Esophagus squamous epithelium (tissue), 5 donors: ENCODE results near the gene AHDC1. TPM values are rescaled to one million over a fixed set of nuclear protein-coding genes. Genes with fewer than 3 reads are reported as not detected.

ENCODE experiments used
- DNase-seq: peaks from one replicate; lab custom pipeline; 2025; lab: John Stamatoyannopoulos, UW
- H3K27ac ChIP-seq, 4 donors: fragments of 200-600 bp; sonication (generic); one replicate each; pipeline ENCODE4 v1.5.1; 2016 to 2019; ENCODE audit warnings: mild to moderate bottlenecking in 1 of 4
- H3K27me3 ChIP-seq, 4 donors: fragments of 200-600 bp; sonication (generic); 1 replicate in 3 of 4; 2 replicates in 1 of 4; pipeline versions ENCODE4 v1.5.1 to v1.6.0; 2017 to 2021; ENCODE audit warnings: antibody characterized with exemption in 1 of 4
- H3K36me3 ChIP-seq, 3 donors: fragments of 200-600 bp; sonication (generic); one replicate each; pipeline ENCODE4 v1.5.1; 2016 to 2019
- H3K4me1 ChIP-seq, 3 donors: fragments of 200-600 bp; sonication (generic); one replicate each; pipeline ENCODE4 v1.5.1; 2017 to 2019
- H3K4me3 ChIP-seq, 4 donors: fragments of 200-600 bp; sonication (generic); 1 replicate in 3 of 4; 2 replicates in 1 of 4; pipeline ENCODE4 v1.5.1; 2016 to 2019; ENCODE audit warnings: mild to moderate bottlenecking in 2 of 4, moderate library complexity in 1 of 4
- H3K9me3 ChIP-seq, 3 donors: fragments of 200-600 bp; sonication (generic); one replicate each; pipeline ENCODE4 v1.5.1; 2016 to 2019
- CTCF ChIP-seq, 6 experiments: fragments of 450-650 bp in 4 of 6; fragments of 200-600 bp in 2 of 6; sonication (generic) in 2 of 6; IDR thresholded peaks; one replicate each; pipeline ENCODE4 v1.5.1; 2016 to 2019; ENCODE audit warnings: antibody characterized with exemption in 6 of 6, mild to moderate bottlenecking in 4 of 6, moderate library complexity in 4 of 6
- POLR2A ChIP-seq, 4 donors: fragments of 450-650 bp; IDR thresholded peaks; one replicate each; pipeline ENCODE4 v1.6.1; 2017; ENCODE audit warnings: antibody characterized with exemption in 4 of 4, mild to moderate bottlenecking in 4 of 4, moderate library complexity in 3 of 4
- WGBS, 2 donors: methylation state at CpG; one replicate each; pipeline ENCODE4 v1.1.5; 2018; 5-methylcytosine and 5-hydroxymethylcytosine counted together
- intact Hi-C: fragments of 100-400 bp; cut with DNase I; formaldehyde crosslinking; loops from one replicate; pipeline ENCODE4 v1.15.0; 2022
- small RNA-seq, 4 donors: library from RNA; depleted of rRNA; stranded (forward); fragments of <200 nt; gene quantifications; one replicate each; pipeline ENCODE3, GENCODE V24; 2016
- total RNA-seq, 4 donors: library from RNA; depleted of rRNA; stranded (reverse); fragments of >200 nt; gene quantifications; one replicate each; pipeline ENCODE4 v1.1.0, GENCODE V29; 2016
- donor health status: DM: yes; HTN: yes; CAD: no.

The AHDC1 gene
- total RNA-seq, 4 donors from 2014 or later: 22.2 to 112 (median 30.6) TPM

- peak overlapping the region; percentile 100 for H3K27ac ChIP-seq
- intact Hi-C loops: loop anchor here (10.0 kb wide), 1 partner anchor 75 kb away; no protein-coding TSS in a partner anchor
- peak overlapping the region; percentile 86 to 99 (median 96) for H3K4me3 ChIP-seq
- peaks cover 20 to 67% (median 34%) of the 10 kb centered on the region in 3 donors for H3K4me1 ChIP-seq
- H3K9me3 ChIP-seq: no peaks in the 10 kb centered on the region
- DNase-seq: no peak
- no peaks in the 10 kb centered on the region for H3K27me3 ChIP-seq
- H3K36me3 ChIP-seq: peaks cover 0 to 16% (median 0%) of the 10 kb centered on the region in 3 donors
- TF ChIP-seq CTCF (IDR thresholded peaks at IDR 0.05): no peak
- no peak for TF ChIP-seq POLR2A (IDR thresholded peaks at IDR 0.05)
- WGBS, 2 donors: 0 to 3% methylated on average over 8 to 11 of the region's 26 CpGs
Measured at GRCh38 chr1:27489501-27489972, 114.4 kb downstream of the AHDC1 start.

GRCh38 chr1:27487966-27488884, 115.7 kb downstream of the AHDC1 start:
- Histone ChIP-seq H3K9me3 (no peaks in the 10 kb centered on the region), H3K27me3 (no peaks in the 10 kb centered on the region), H3K27ac (peak overlapping the region; percentile 100), H3K4me3 (peak overlapping the region; percentile 86 to 99 (median 96)), H3K4me1 (peaks cover 31 to 80% (median 44%) of the 10 kb centered on the region in 3 donors), H3K36me3 (peaks cover 0 to 28% (median 0%) of the 10 kb centered on the region in 3 donors)
- intact Hi-C loops: loop anchor here (10.0 kb wide), 1 partner anchor 73 kb away; no protein-coding TSS in a partner anchor
- 4% methylated on average over 6 of the region's 6 CpGs for WGBS, 2 donors
- no peak for DNase-seq
- peak in 1 of 4 donors; percentile 18 for TF ChIP-seq POLR2A (IDR thresholded peaks at IDR 0.05)
- no peak for TF ChIP-seq CTCF (IDR thresholded peaks at IDR 0.05)

- intact Hi-C loops: loop anchor here (10.0 kb wide), 1 partner anchor 71 kb away; no protein-coding TSS in a partner anchor
- DNase-seq: no peak
- TF ChIP-seq CTCF (IDR thresholded peaks at IDR 0.05) (no peak), POLR2A (IDR thresholded peaks at IDR 0.05) (no peak)
- Histone ChIP-seq H3K27ac (peak overlapping the region in 2 of 4 donors; percentile 42 to 62), H3K9me3 (no peaks in the 10 kb centered on the region), H3K27me3 (no peaks in the 10 kb centered on the region), H3K4me1 (peaks cover 18 to 82% (median 43%) of the 10 kb centered on the region in 3 donors), H3K36me3 (peaks cover 0 to 40% (median 0%) of the 10 kb centered on the region in 3 donors), H3K4me3 (no peak overlapping the region)
- 78 to 83% methylated on average over 1 of the region's 1 CpG for WGBS, 2 donors
Measured at GRCh38 chr1:27485363-27485762, 118.6 kb downstream of the AHDC1 start.

Small RNA genes within 50 kb of the gene (small RNA-seq; reads per million reads assigned to genes)
- gene AL031729.1: 0 to 0.30 (median 0) reads per million in 4 donors

Other genes with a start within 250 kb of the AHDC1 start
- 100 to 1,000 TPM in 1 of 4 donors, 10 to 100 TPM in 3; 72.3 to 121 (median 76.9) TPM for gene MAP3K6, start 237.2 kb downstream of the AHDC1 start, total RNA-seq
- gene FCN3, start 229.3 kb downstream of the AHDC1 start, total RNA-seq: 1 to 10 TPM; 3.0 to 4.7 (median 4.3) TPM
- gene CD164L2, start 220.8 kb downstream of the AHDC1 start, total RNA-seq: 10 to 100 TPM in 1 of 4 donors, 1 to 10 TPM in 3; 4.8 to 15.4 (median 6.5) TPM
- gene GPR3, start 211.5 kb downstream of the AHDC1 start, total RNA-seq: under 1 TPM in 1 of 4 donors, not detected in 3; 0.38 TPM
- 10 to 100 TPM; 53.7 to 92.8 (median 79.8) TPM for gene WASF2, start 114.0 kb downstream of the AHDC1 start, total RNA-seq
- gene FGR, start 31.0 kb upstream of the AHDC1 start, total RNA-seq: 10 to 100 TPM in 2 of 4 donors, 1 to 10 TPM in 2; 1.2 to 12.4 (median 7.5) TPM
- 100 to 1,000 TPM in 1 of 4 donors, 10 to 100 TPM in 2, 1 to 10 TPM in 1; 4.0 to 194 (median 13.6) TPM for gene IFI6, start 68.0 kb upstream of the AHDC1 start, total RNA-seq
- 10 to 100 TPM in 1 of 4 donors, 1 to 10 TPM in 3; 4.9 to 14.7 (median 9.5) TPM for gene FAM76A, start 121.8 kb upstream of the AHDC1 start, total RNA-seq
- 10 to 100 TPM; 52.6 to 64.4 (median 56.8) TPM for gene STX12, start 169.1 kb upstream of the AHDC1 start, total RNA-seq
- 10 to 100 TPM; 21.3 to 41.2 (median 33.4) TPM for gene PPP1R8, start 226.6 kb upstream of the AHDC1 start, total RNA-seq